IPS DF 4.7 (cell line): Measurements from ENCODE around the gene LPP.

Source experiments
- DNase-seq: peaks from one replicate; pipeline ENCODE4 v3.0.0-alpha.2; 2013; ENCODE audit warnings: low spot score; ENCODE audit errors: extremely low read depth

LPP gene

GRCh38 chr3:188929137-188929536, 775.2 kb downstream of the LPP start:
- DNase-seq, result no peak

GRCh38 chr3:188931036-188931435, 777.1 kb downstream of the LPP start:
- DNase-seq, result no peak

GRCh38 chr3:188931531-188931930, 777.6 kb downstream of the LPP start:
- DNase-seq, result no peak

GRCh38 chr3:188934989-188935388, 781.0 kb downstream of the LPP start:
- no peak for DNase-seq

GRCh38 chr3:188936597-188937107, 782.7 kb downstream of the LPP start:
- DNase-seq, result no peak

DNA sequence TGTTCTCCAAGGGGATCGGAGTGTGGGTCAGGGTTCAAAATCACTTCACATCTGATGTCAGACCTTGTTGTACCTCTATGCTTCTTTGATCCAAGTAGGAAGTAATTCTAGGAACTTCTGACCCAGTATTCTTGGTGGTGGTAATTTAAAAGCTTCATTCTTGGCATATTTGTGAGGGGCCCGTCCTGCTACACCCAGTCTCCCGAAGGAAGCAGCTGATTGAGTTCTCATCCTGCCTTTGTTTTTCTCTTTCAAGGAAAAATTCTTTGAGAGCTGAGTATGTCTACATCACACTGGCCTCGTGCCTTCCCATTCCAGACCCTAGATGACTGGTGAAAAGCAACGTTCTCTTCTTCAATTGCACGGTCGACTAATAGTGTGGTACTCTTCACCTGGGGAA, 783.4 kb downstream of the LPP start:
- DNase-seq, result no peak

DNA sequence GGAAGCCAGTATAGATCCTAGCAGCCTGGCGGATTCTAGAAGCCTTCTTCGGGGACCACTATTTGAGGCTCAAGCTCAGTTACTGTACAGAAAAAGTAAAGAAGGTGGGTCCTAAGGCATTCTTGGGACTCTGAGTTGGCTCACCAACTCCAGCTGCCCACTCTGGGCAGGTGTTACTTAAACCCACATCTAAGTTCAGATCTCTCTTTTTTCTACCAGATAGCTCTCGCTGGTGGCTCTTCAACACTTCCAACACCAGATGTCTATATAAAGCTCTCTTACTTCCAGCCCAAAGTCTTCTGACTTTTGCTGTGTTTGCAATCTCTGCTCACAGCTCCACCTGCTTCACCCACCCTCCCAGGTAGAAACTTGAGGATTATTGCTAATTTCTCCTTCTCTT, 785.0 kb downstream of the LPP start:
- DNase-seq, result no peak

DNA sequence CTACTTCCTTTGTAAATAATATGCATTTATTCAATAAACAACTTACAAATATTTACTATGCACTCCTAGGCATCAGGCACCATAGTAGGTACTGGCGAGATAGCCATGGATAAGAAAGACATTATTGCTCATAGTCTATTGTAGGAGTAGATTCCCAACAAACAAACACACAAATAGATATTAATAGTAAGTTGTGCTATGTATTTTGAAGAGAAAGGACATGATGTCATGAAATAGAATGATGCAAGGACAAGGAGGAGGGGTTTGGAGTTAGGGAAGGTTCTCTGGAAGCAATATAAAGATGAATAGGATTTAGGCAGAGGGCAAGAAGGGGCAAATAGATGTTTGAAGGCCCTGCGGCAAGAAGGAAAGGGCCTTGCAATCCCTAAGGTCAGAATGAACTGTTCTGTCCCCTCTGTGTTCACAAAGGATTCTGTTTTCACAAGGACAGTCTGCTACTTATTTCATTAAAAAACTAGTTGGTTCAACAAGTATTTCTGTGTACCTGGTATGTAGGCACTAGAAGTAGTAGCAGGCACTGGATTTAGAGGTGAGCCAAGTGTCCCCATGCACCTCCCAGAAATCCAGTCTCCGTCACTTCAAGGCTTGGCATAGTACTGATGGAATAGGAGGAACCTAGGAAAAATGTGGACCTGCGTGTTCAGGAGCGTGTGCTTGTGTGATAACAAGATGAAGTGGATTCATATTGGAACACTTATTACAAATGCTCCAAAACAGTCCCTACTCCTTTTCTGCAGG, 786.0 kb downstream of the LPP start:
- DNase-seq, result no peak
